HCT116 (cell line): Measurements from ENCODE around the gene RINL.
"Not testable (repeated sequence)": the region's sequence is repeated elsewhere in the genome, so short reads cannot be mapped to it uniquely, and the experiment has no call there.

Experiments
- ATF3 ChIP-seq: IDR thresholded peaks from 2 replicates; pipeline ENCODE4 v1.6.1; 2012
- CTCF ChIP-seq, 3 experiments: fragments of 200-600 bp in 1 of 3; sonication (generic) in 1 of 3; IDR thresholded peaks in 2 of 3; conservative IDR thresholded peaks in 1 of 3; 2 replicates each; pipeline ENCODE4 v1.5.1; 2012 to 2017; ENCODE audit warnings: low read depth in 2 of 3, low read length in 2 of 3, antibody characterized with exemption in 1 of 3, borderline replicate concordance in 1 of 3, control low read depth in 1 of 3, mild to moderate bottlenecking in 1 of 3, mixed read lengths in 1 of 3, mixed run types in 1 of 3, moderate library complexity in 1 of 3; ENCODE audit not compliant: insufficient read depth in 1 of 3
- EGR1 ChIP-seq: IDR thresholded peaks from 2 replicates; pipeline ENCODE4 v1.6.1; 2012; ENCODE audit warnings: low read depth
- EZH2 ChIP-seq: fragments of 200-600 bp; sonication (generic); IDR thresholded peaks from 2 replicates; pipeline ENCODE4 v1.6.1; 2017; ENCODE audit warnings: antibody characterized with exemption, mixed run types
- EZH2phosphoT487 ChIP-seq: fragments of 200-600 bp; IDR thresholded peaks from 2 replicates; pipeline ENCODE4 v1.6.1; 2018; ENCODE audit warnings: antibody characterized with exemption, borderline replicate concordance
- POLR2A ChIP-seq: IDR thresholded peaks from 2 replicates; pipeline ENCODE4 v1.7.0; 2011; ENCODE audit warnings: borderline replicate concordance; ENCODE audit not compliant: insufficient read depth, insufficient read length; ENCODE audit errors: extremely low read depth
- POLR2AphosphoS5 ChIP-seq: IDR thresholded peaks from 2 replicates; pipeline ENCODE4 v1.6.1; 2011; ENCODE audit warnings: mild to moderate bottlenecking, low read depth, low read length, moderate library complexity
- RAD21 ChIP-seq: IDR thresholded peaks from 2 replicates; pipeline ENCODE4 v1.6.1; 2012; ENCODE audit warnings: low read depth, mild to moderate bottlenecking
- SIN3A ChIP-seq: IDR thresholded peaks from 2 replicates; pipeline ENCODE4 v1.6.1; 2012; ENCODE audit warnings: low read depth
- YY1 ChIP-seq: IDR thresholded peaks from 2 replicates; pipeline ENCODE4 v1.6.1; 2011; ENCODE audit warnings: low read length, low read depth, moderate library complexity, mild to moderate bottlenecking; ENCODE audit not compliant: insufficient replicate concordance; ENCODE audit errors: extremely low read depth
- TF ChIP-seq, protein P1 (sequence below): IDR thresholded peaks from 2 replicates; pipeline ENCODE4 v1.6.1; 2012; ENCODE audit warnings: low read depth

GRCh38 chr19:38829203-38829602, 48.9 kb downstream of the RINL start:
- not testable (repeated sequence) for TF ChIP-seq CTCF (IDR thresholded peaks at IDR 0.05 in 2 of 3, conservative IDR thresholded peaks at IDR 0.05 in 1 of 3; ENCODE audit: borderline replicate concordance in 1 of 3, insufficient read depth in 1 of 3, low read depth in 2 of 3, low read length in 2 of 3); POLR2A; YY1; POLR2AphosphoS5; EZH2phosphoT487; EZH2; SIN3A; ATF3; EGR1; RAD21
- TF ChIP-seq, protein P1, sequence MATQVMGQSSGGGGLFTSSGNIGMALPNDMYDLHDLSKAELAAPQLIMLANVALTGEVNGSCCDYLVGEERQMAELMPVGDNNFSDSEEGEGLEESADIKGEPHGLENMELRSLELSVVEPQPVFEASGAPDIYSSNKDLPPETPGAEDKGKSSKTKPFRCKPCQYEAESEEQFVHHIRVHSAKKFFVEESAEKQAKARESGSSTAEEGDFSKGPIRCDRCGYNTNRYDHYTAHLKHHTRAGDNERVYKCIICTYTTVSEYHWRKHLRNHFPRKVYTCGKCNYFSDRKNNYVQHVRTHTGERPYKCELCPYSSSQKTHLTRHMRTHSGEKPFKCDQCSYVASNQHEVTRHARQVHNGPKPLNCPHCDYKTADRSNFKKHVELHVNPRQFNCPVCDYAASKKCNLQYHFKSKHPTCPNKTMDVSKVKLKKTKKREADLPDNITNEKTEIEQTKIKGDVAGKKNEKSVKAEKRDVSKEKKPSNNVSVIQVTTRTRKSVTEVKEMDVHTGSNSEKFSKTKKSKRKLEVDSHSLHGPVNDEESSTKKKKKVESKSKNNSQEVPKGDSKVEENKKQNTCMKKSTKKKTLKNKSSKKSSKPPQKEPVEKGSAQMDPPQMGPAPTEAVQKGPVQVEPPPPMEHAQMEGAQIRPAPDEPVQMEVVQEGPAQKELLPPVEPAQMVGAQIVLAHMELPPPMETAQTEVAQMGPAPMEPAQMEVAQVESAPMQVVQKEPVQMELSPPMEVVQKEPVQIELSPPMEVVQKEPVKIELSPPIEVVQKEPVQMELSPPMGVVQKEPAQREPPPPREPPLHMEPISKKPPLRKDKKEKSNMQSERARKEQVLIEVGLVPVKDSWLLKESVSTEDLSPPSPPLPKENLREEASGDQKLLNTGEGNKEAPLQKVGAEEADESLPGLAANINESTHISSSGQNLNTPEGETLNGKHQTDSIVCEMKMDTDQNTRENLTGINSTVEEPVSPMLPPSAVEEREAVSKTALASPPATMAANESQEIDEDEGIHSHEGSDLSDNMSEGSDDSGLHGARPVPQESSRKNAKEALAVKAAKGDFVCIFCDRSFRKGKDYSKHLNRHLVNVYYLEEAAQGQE = not testable (repeated sequence)
